Measurements from ENCODE around the gene SNX30. TPM values are rescaled to one million over a fixed set of nuclear protein-coding genes. Genes with fewer than 3 reads are reported as not detected.

Gene SNX30
- total RNA-seq, 4 donors from 2014 or later, result 7.1 to 10.5 (median 8.9) TPM

DNA sequence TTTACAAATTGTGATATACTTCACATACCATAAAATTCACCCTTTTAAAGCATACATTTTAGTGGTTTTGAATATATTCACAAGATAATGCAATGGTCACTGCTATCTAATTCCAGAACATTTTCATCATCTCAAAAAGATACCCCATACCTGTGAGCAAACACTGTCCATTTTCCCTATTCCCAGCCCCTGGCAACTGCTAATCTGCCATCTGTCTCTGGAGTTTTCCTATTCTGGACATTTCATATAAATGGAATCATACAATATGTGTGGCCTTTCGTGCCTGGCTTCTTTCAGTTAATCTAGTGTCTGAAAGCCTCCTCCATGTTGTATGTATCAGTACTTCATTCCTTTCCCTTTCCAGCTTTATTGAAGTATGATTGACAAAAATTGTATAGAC is 14.7 kb downstream of the SNX30 start:
- peaks cover 0 to 5% (median 0%) of the 10 kb centered on the region in 4 donors for H3K36me3 ChIP-seq
- H3K4me1 ChIP-seq, result no peaks in the 10 kb centered on the region
- no peaks in the 10 kb centered on the region for H3K27me3 ChIP-seq
- DNase-seq (ENCODE audit: extremely low spot score), result no peak
- H3K4me3 ChIP-seq, result no peak overlapping the region
- 71% methylated on average over 1 of the region's 1 CpG for WGBS
- H3K9me3 ChIP-seq, result peaks cover 0 to 7% (median 0%) of the 10 kb centered on the region in 4 donors
- intact Hi-C loops (cut with DNase I), result no loop called here
- TF ChIP-seq POLR2A (IDR thresholded peaks at IDR 0.05; ENCODE audit: low read depth) (no peak), EP300 (IDR thresholded peaks at IDR 0.05) (no peak), POLR2AphosphoS5 (IDR thresholded peaks at IDR 0.05) (no peak)
- TF ChIP-seq, protein P1, sequence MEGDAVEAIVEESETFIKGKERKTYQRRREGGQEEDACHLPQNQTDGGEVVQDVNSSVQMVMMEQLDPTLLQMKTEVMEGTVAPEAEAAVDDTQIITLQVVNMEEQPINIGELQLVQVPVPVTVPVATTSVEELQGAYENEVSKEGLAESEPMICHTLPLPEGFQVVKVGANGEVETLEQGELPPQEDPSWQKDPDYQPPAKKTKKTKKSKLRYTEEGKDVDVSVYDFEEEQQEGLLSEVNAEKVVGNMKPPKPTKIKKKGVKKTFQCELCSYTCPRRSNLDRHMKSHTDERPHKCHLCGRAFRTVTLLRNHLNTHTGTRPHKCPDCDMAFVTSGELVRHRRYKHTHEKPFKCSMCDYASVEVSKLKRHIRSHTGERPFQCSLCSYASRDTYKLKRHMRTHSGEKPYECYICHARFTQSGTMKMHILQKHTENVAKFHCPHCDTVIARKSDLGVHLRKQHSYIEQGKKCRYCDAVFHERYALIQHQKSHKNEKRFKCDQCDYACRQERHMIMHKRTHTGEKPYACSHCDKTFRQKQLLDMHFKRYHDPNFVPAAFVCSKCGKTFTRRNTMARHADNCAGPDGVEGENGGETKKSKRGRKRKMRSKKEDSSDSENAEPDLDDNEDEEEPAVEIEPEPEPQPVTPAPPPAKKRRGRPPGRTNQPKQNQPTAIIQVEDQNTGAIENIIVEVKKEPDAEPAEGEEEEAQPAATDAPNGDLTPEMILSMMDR (IDR thresholded peaks at IDR 0.05), result no peak
- no peak overlapping the region for H3K27ac ChIP-seq (replicated peaks in 1 of 4)

DNA sequence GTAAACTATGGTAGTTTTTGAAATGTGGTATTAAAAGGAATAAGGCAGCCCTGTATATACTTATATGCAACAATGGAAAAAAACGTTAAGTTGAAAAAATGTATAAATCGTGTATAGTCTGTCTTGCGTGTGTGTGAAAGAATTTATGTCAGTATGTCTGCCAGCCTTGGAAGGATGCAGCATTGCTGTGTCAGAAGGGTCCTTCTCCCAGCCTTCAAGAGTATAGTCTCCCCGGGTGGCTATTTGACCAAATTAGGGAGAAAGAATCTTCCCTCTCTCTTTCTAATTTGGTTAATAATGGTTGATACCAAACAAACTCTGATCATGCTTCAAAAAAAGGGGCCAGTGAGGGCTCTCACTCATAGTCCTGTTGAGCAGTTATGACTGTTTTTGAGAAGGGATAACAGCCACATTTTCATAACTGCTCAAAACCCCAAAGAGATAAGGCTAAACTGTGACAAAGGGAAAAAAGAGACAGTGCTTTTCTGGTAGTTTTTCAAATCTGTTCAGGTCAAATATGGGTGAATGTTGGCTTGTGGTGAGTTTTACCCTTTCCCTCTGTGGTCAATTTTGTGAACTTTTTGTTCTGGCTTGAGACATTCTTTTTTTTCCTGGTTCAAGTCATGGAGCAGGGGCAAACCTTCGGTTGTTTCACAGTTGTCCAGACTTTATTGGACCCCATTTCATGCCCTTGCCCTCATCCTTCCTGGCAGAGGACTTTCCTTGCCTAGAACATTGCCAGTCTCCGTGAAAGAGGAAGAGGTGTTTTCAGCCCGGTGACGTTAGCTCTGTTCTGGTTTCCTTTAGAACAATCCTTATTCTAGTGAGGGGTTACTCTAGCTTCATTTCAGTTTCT is 21.0 kb downstream of the SNX30 start:
- Histone ChIP-seq H3K4me1 (peaks cover 0 to 32% (median 21%) of the 10 kb centered on the region in 4 donors), H3K9me3 (peaks cover 0 to under 1% (median 0%) of the 10 kb centered on the region in 4 donors), H3K4me3 (no peak overlapping the region), H3K27ac (replicated peaks in 1 of 4) (no peak overlapping the region), H3K36me3 (peaks cover 0 to 5% (median 0%) of the 10 kb centered on the region in 4 donors), H3K27me3 (no peaks in the 10 kb centered on the region)
- TF ChIP-seq POLR2A (IDR thresholded peaks at IDR 0.05; ENCODE audit: low read depth), result no peak
- no peak for TF ChIP-seq EP300 (IDR thresholded peaks at IDR 0.05)
- TF ChIP-seq, protein P1 (IDR thresholded peaks at IDR 0.05), result no peak
- TF ChIP-seq POLR2AphosphoS5 (IDR thresholded peaks at IDR 0.05), result no peak
- no peak for DNase-seq (ENCODE audit: extremely low spot score)
- intact Hi-C loops (cut with DNase I), result no loop called here
- 60% methylated on average over 8 of the region's 8 CpGs for WGBS

DNA sequence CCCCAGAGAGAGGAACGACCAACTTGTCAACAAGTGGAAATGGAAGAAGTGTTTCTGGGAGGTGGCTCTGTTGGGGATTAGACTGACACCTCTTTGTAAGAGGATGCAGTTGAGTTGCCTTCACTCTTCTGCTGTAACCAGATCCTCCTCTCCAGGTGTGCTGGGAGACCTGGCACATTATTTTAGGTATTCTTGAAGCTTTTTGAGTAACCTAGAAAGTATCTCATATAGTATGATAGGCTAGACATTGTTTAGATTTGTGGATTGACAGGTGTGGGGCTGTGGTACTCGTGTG is 21.6 kb downstream of the SNX30 start:
- H3K9me3 ChIP-seq, result no peaks in the 10 kb centered on the region
- DNase-seq (ENCODE audit: extremely low spot score), result no peak
- WGBS, result 73% methylated on average over 2 of the region's 2 CpGs
- TF ChIP-seq POLR2AphosphoS5 (IDR thresholded peaks at IDR 0.05) (no peak), POLR2A (IDR thresholded peaks at IDR 0.05; ENCODE audit: low read depth) (no peak), EP300 (IDR thresholded peaks at IDR 0.05) (no peak)
- TF ChIP-seq, protein P1 (IDR thresholded peaks at IDR 0.05), result no peak
- no peak overlapping the region for H3K27ac ChIP-seq (replicated peaks in 1 of 4)
- no peaks in the 10 kb centered on the region for H3K27me3 ChIP-seq
- intact Hi-C loops (cut with DNase I), result no loop called here
- H3K36me3 ChIP-seq, result peaks cover 0 to 5% (median 0%) of the 10 kb centered on the region in 4 donors
- H3K4me1 ChIP-seq, result peaks cover 0 to 32% (median 21%) of the 10 kb centered on the region in 4 donors
- no peak overlapping the region for H3K4me3 ChIP-seq

GRCh38 chr9:112772551-112772950 is 22.0 kb downstream of the SNX30 start:
- DNase-seq (ENCODE audit: extremely low spot score), result no peak
- peaks cover 0 to 5% (median 0%) of the 10 kb centered on the region in 4 donors for H3K36me3 ChIP-seq
- no peak overlapping the region for H3K4me3 ChIP-seq
- H3K27me3 ChIP-seq, result no peaks in the 10 kb centered on the region
- peaks cover 0 to 32% (median 21%) of the 10 kb centered on the region in 4 donors for H3K4me1 ChIP-seq
- WGBS, result 54% methylated on average over 4 of the region's 4 CpGs
- no peak for TF ChIP-seq POLR2A (IDR thresholded peaks at IDR 0.05; ENCODE audit: low read depth)
- TF ChIP-seq, protein P1 (IDR thresholded peaks at IDR 0.05), result no peak
- no peak for TF ChIP-seq POLR2AphosphoS5 (IDR thresholded peaks at IDR 0.05)
- no peak for TF ChIP-seq EP300 (IDR thresholded peaks at IDR 0.05)
- intact Hi-C loops (cut with DNase I), result no loop called here
- H3K9me3 ChIP-seq, result no peaks in the 10 kb centered on the region
- H3K27ac ChIP-seq (replicated peaks in 1 of 4), result no peak overlapping the region
